GM12875 (cell line): ENCODE results near the gene PATJ.
"Not testable (repeated sequence)": the region's sequence is repeated elsewhere in the genome, so short reads cannot be mapped to it uniquely, and the experiment has no call there.

Experiments
- H3K4me3 ChIP-seq: one replicate; pipeline ENCODE4 v1.5.1; 2011; ENCODE audit warnings: low read depth, low read length, control low read depth
- CTCF ChIP-seq: IDR thresholded peaks from 2 replicates; pipeline ENCODE4 v1.5.1; 2011; ENCODE audit warnings: low read depth, mild to moderate bottlenecking, control low read depth, inconsistent platforms, low read length, moderate library complexity, borderline replicate concordance; ENCODE audit not compliant: insufficient read depth

PATJ gene

GRCh38 chr1:61724506-61724812, 17.8 kb upstream of the PATJ start:
- TF ChIP-seq CTCF = no peak
- H3K4me3 ChIP-seq = peak overlapping the region; percentile 71

GRCh38 chr1:61724813-61725694, 17.2 kb upstream of the PATJ start, which contains the start of gene TM2D1:
Gene TM2D1, minus strand, starts transcription at chr1:61725141. Its CDS starts 21 bp downstream, at chr1:61725120.
- TF ChIP-seq CTCF = no peak
- H3K4me3 ChIP-seq = peak within 1 kb of the TSS; percentile 71

- no peak overlapping the region for H3K4me3 ChIP-seq
- no peak for TF ChIP-seq CTCF
Measured at GRCh38 chr1:61727544-61727943, 14.7 kb upstream of the PATJ start.

- H3K4me3 ChIP-seq = not testable (repeated sequence)
Measured at GRCh38 chr1:61730679-61731078, 11.6 kb upstream of the PATJ start.

- no peak for TF ChIP-seq CTCF
- H3K4me3 ChIP-seq = no peak overlapping the region
Measured at GRCh38 chr1:61732726-61733125, 9.6 kb upstream of the PATJ start.

- no peak for TF ChIP-seq CTCF
- H3K4me3 ChIP-seq = no peak overlapping the region
Measured at GRCh38 chr1:61740751-61741700, 1.3 kb upstream of the PATJ start.

- no peak for TF ChIP-seq CTCF
- peak overlapping the region; percentile 75 for H3K4me3 ChIP-seq
Measured at GRCh38 chr1:61742620-61743430, 545 bp downstream of the PATJ start.
